ENCODE results near the gene LHX8. TPM values are rescaled to one million over a fixed set of nuclear protein-coding genes. Genes with fewer than 3 reads are reported as not detected.

Gene LHX8
- total and polyA plus RNA-seq, 2 donors (not counting 1 experiment from before 2014, with no cell fraction given), result not detected

GRCh38 chr1:75129983-75130789 lies 4.0 kb upstream of the LHX8 start:
- no peaks in the 10 kb centered on the region for H3K36me3 ChIP-seq (ENCODE audit: control insufficient read depth, insufficient read depth, low read length)
- no peaks in the 10 kb centered on the region for H3K79me2 ChIP-seq (ENCODE audit: control insufficient read depth, insufficient read depth, low read length)
- TF ChIP-seq CTCF (conservative IDR thresholded peaks at IDR 0.05 in 1 of 2, IDR thresholded peaks at IDR 0.05 in 1 of 2; ENCODE audit: low read depth in 1 of 2, low read length in 2 of 2) (no peak), EZH2 (IDR thresholded peaks at IDR 0.05; ENCODE audit: low read length, missing control alignments) (peak; percentile 86)
- H3K27me3 ChIP-seq (ENCODE audit: control insufficient read depth, insufficient read depth, low read length), result peaks cover 54% of the 10 kb centered on the region
- DNase-seq (ENCODE audit: low read depth in 2 of 2), result no peak
- H3K9me3 ChIP-seq (ENCODE audit: control insufficient read depth, insufficient read depth, low read depth, low read length), result no peaks in the 10 kb centered on the region
- H3K4me3 ChIP-seq (replicated peaks in 1 of 4; ENCODE audit: control extremely low read depth in 1 of 4, insufficient read depth in 1 of 4, low read depth in 3 of 4, low read length in 4 of 4), result no peak overlapping the region
- H3K4me1 ChIP-seq (ENCODE audit: control insufficient read depth, extremely low read depth, insufficient read depth, low read length), result no peaks in the 10 kb centered on the region
- no peak overlapping the region for H3K4me2 ChIP-seq (ENCODE audit: extremely low read depth, insufficient read depth, low read length)
- H4K20me1 ChIP-seq (ENCODE audit: control insufficient read depth, extremely low read depth, insufficient read depth, low read length), result no peaks in the 10 kb centered on the region
- H2AFZ ChIP-seq (ENCODE audit: low read length), result no peak overlapping the region
- no peak overlapping the region for H3K9ac ChIP-seq (ENCODE audit: insufficient read depth, low read length)
- no peak overlapping the region for H3K27ac ChIP-seq (ENCODE audit: insufficient read depth, low read length)

GRCh38 chr1:75130865-75131564 lies 3.2 kb upstream of the LHX8 start:
- H3K4me1 ChIP-seq (ENCODE audit: control insufficient read depth, extremely low read depth, insufficient read depth, low read length), result no peaks in the 10 kb centered on the region
- no peak for DNase-seq (ENCODE audit: low read depth in 2 of 2)
- peaks cover 60% of the 10 kb centered on the region for H3K27me3 ChIP-seq (ENCODE audit: control insufficient read depth, insufficient read depth, low read length)
- H3K27ac ChIP-seq (ENCODE audit: insufficient read depth, low read length), result no peak overlapping the region
- H3K9me3 ChIP-seq (ENCODE audit: control insufficient read depth, insufficient read depth, low read depth, low read length), result no peaks in the 10 kb centered on the region
- H3K9ac ChIP-seq (ENCODE audit: insufficient read depth, low read length), result no peak overlapping the region
- no peaks in the 10 kb centered on the region for H3K36me3 ChIP-seq (ENCODE audit: control insufficient read depth, insufficient read depth, low read length)
- TF ChIP-seq CTCF (conservative IDR thresholded peaks at IDR 0.05 in 1 of 2, IDR thresholded peaks at IDR 0.05 in 1 of 2; ENCODE audit: low read depth in 1 of 2, low read length in 2 of 2) (no peak), EZH2 (IDR thresholded peaks at IDR 0.05; ENCODE audit: low read length, missing control alignments) (peak; percentile 69)
- no peak overlapping the region for H3K4me2 ChIP-seq (ENCODE audit: extremely low read depth, insufficient read depth, low read length)
- no peaks in the 10 kb centered on the region for H3K79me2 ChIP-seq (ENCODE audit: control insufficient read depth, insufficient read depth, low read length)
- H4K20me1 ChIP-seq (ENCODE audit: control insufficient read depth, extremely low read depth, insufficient read depth, low read length), result no peaks in the 10 kb centered on the region
- H3K4me3 ChIP-seq (replicated peaks in 1 of 4; ENCODE audit: control extremely low read depth in 1 of 4, insufficient read depth in 1 of 4, low read depth in 3 of 4, low read length in 4 of 4), result no peak overlapping the region
- H2AFZ ChIP-seq (ENCODE audit: low read length), result no peak overlapping the region

GRCh38 chr1:75131565-75132241 lies 2.5 kb upstream of the LHX8 start:
- no peak for DNase-seq (ENCODE audit: low read depth in 2 of 2)
- peaks cover 66% of the 10 kb centered on the region for H3K27me3 ChIP-seq (ENCODE audit: control insufficient read depth, insufficient read depth, low read length)

More at GRCh38 chr1:75131565-75132241, 2.5 kb upstream of the LHX8 start:
- H3K4me1 ChIP-seq (ENCODE audit: control insufficient read depth, extremely low read depth, insufficient read depth, low read length), result no peaks in the 10 kb centered on the region
- no peaks in the 10 kb centered on the region for H4K20me1 ChIP-seq (ENCODE audit: control insufficient read depth, extremely low read depth, insufficient read depth, low read length)
- H3K36me3 ChIP-seq (ENCODE audit: control insufficient read depth, insufficient read depth, low read length), result no peaks in the 10 kb centered on the region
- no peak overlapping the region for H3K27ac ChIP-seq (ENCODE audit: insufficient read depth, low read length)
- TF ChIP-seq CTCF (conservative IDR thresholded peaks at IDR 0.05 in 1 of 2, IDR thresholded peaks at IDR 0.05 in 1 of 2; ENCODE audit: low read depth in 1 of 2, low read length in 2 of 2), result no peak
- no peak for TF ChIP-seq EZH2 (IDR thresholded peaks at IDR 0.05; ENCODE audit: low read length, missing control alignments)
- H3K9me3 ChIP-seq (ENCODE audit: control insufficient read depth, insufficient read depth, low read depth, low read length), result no peaks in the 10 kb centered on the region
- H3K79me2 ChIP-seq (ENCODE audit: control insufficient read depth, insufficient read depth, low read length), result no peaks in the 10 kb centered on the region
- H3K4me2 ChIP-seq (ENCODE audit: extremely low read depth, insufficient read depth, low read length), result no peak overlapping the region
- no peak overlapping the region for H3K4me3 ChIP-seq (replicated peaks in 1 of 4; ENCODE audit: control extremely low read depth in 1 of 4, insufficient read depth in 1 of 4, low read depth in 3 of 4, low read length in 4 of 4)
- no peak overlapping the region for H3K9ac ChIP-seq (ENCODE audit: insufficient read depth, low read length)
- H2AFZ ChIP-seq (ENCODE audit: low read length), result no peak overlapping the region
